GM21619 (cell line): ENCODE measurements around the gene FHIP1B.

ENCODE experiments used
- ATAC-seq: cut with Tn5 transposase; IDR thresholded peaks from one replicate; pipeline ENCODE4 v1.9.1; 2021; ENCODE audit not compliant: unreplicated experiment

The FHIP1B gene

GRCh38 chr11:6240139-6240538 is 5.7 kb upstream of the FHIP1B start:
- no peak for ATAC-seq

- no peak for ATAC-seq
These were observed 4.5 kb upstream of the FHIP1B start, which contains the start of gene CNGA4 for GRCh38 chr11:6238902-6239301. TSS of gene CNGA4 (plus strand) at chr11:6239089. CDS start at chr11:6239207, 118 bp downstream.

GRCh38 chr11:6237761-6238302 is 3.4 kb upstream of the FHIP1B start:
- no peak for ATAC-seq

- no peak for ATAC-seq
These were observed 2.8 kb upstream of the FHIP1B start for GRCh38 chr11:6237266-6237665.

- ATAC-seq = no peak
These were observed 451 bp downstream of the FHIP1B start for GRCh38 chr11:6233984-6234386.

- ATAC-seq = no peak
These were observed 1.5 kb downstream of the FHIP1B start for GRCh38 chr11:6232899-6233298.

- ATAC-seq = no peak
These were observed 4.5 kb downstream of the FHIP1B start for GRCh38 chr11:6229911-6230310.

GRCh38 chr11:6228520-6228919 is 5.9 kb downstream of the FHIP1B start:
- no peak for ATAC-seq

- no peak for ATAC-seq
These were observed 8.5 kb downstream of the FHIP1B start for GRCh38 chr11:6225896-6226295.

- no peak for ATAC-seq
These were observed 9.4 kb downstream of the FHIP1B start for GRCh38 chr11:6225024-6225423.

- ATAC-seq = no peak
These were observed 10.0 kb downstream of the FHIP1B start for GRCh38 chr11:6224421-6224820.

GRCh38 chr11:6223854-6224253 is 10.6 kb downstream of the FHIP1B start:
- no peak for ATAC-seq

GRCh38 chr11:6219359-6219758 is 15.1 kb downstream of the FHIP1B start:
- no peak for ATAC-seq

- ATAC-seq = no peak
These were observed 16.7 kb downstream of the FHIP1B start for GRCh38 chr11:6217722-6218121.

GRCh38 chr11:6216501-6216900 is 17.9 kb downstream of the FHIP1B start:
- no peak for ATAC-seq

GRCh38 chr11:6214530-6214929 is 19.9 kb downstream of the FHIP1B start:
- no peak for ATAC-seq

GRCh38 chr11:6210274-6210955 is 24.0 kb downstream of the FHIP1B start:
- ATAC-seq = no peak

- ATAC-seq = no peak
These were observed 24.6 kb downstream of the FHIP1B start for GRCh38 chr11:6209801-6210200.

- ATAC-seq = no peak
These were observed 27.8 kb downstream of the FHIP1B start for GRCh38 chr11:6206456-6207180.

- no peak for ATAC-seq
These were observed 29.1 kb downstream of the FHIP1B start, which contains the start of gene C11orf42 for GRCh38 chr11:6205366-6205765. TSS of gene C11orf42 (plus strand) at chr11:6205557. CDS start at chr11:6205616, 59 bp downstream.

- ATAC-seq = no peak
These were observed 29.7 kb downstream of the FHIP1B start for GRCh38 chr11:6204706-6205105.

GRCh38 chr11:6203327-6203726 is 31.1 kb downstream of the FHIP1B start:
- ATAC-seq = no peak
